NCI-H748 treated with DMSO at 0.1 percent for 48 hours (cell line): Measurements from ENCODE around the gene GCNT4.
A peak's percentile ranks its signal among the peaks of the same experiment; 100 is the strongest.

Experiments used
- DNase-seq: peaks from one replicate; lab custom pipeline; 2025; lab: John Stamatoyannopoulos, UW

The GCNT4 gene

GRCh38 chr5:75051217-75051751 lies 1.1 kb downstream of the GCNT4 start:
- no peak for DNase-seq

GRCh38 chr5:75050415-75050814 lies 1.9 kb downstream of the GCNT4 start:
- no peak for DNase-seq

GRCh38 chr5:75049456-75050351 lies 2.7 kb downstream of the GCNT4 start:
- peak; percentile 44 for DNase-seq

GRCh38 chr5:75048457-75048953 lies 3.9 kb downstream of the GCNT4 start:
- no peak for DNase-seq

GRCh38 chr5:75047356-75047755 lies 5.0 kb downstream of the GCNT4 start:
- no peak for DNase-seq

- no peak for DNase-seq
Observed at GRCh38 chr5:75046366-75047142, 5.8 kb downstream of the GCNT4 start.

GRCh38 chr5:75045071-75045470 lies 7.3 kb downstream of the GCNT4 start:
- no peak for DNase-seq

- DNase-seq: no peak
Observed at GRCh38 chr5:75044406-75044805, 8.0 kb downstream of the GCNT4 start.

GRCh38 chr5:75043633-75044264 lies 8.6 kb downstream of the GCNT4 start:
- DNase-seq: no peak

- no peak for DNase-seq
Observed at GRCh38 chr5:75042522-75042921, 9.8 kb downstream of the GCNT4 start.

- no peak for DNase-seq
Observed at GRCh38 chr5:75040973-75041372, 11.4 kb downstream of the GCNT4 start.

GRCh38 chr5:75037106-75037505 lies 15.3 kb downstream of the GCNT4 start:
- no peak for DNase-seq

GRCh38 chr5:75034137-75034739 lies 18.1 kb downstream of the GCNT4 start:
- DNase-seq: no peak

GRCh38 chr5:75031366-75031765 lies 21.0 kb downstream of the GCNT4 start:
- no peak for DNase-seq

- DNase-seq: no peak
Observed at GRCh38 chr5:75028090-75028489, 24.3 kb downstream of the GCNT4 start.

- no peak for DNase-seq
Observed at GRCh38 chr5:75023368-75024159, 28.8 kb downstream of the GCNT4 start.

GRCh38 chr5:75021800-75022199 lies 30.6 kb downstream of the GCNT4 start:
- DNase-seq: no peak

- DNase-seq: no peak
Observed at GRCh38 chr5:75021219-75021618, 31.1 kb downstream of the GCNT4 start.

- no peak for DNase-seq
Observed at GRCh38 chr5:75020016-75020656, 32.2 kb downstream of the GCNT4 start.

GRCh38 chr5:75018805-75019587 lies 33.4 kb downstream of the GCNT4 start:
- no peak for DNase-seq
